ENCODE measurements around the gene RASA4B.
"Not testable (repeated sequence)": the region's sequence is repeated elsewhere in the genome, so short reads cannot be mapped to it uniquely, and the experiment has no call there.

The RASA4B gene

GRCh38 chr7:102510575-102510974 lies 7.0 kb downstream of the RASA4B start:
- not testable (repeated sequence) for DNase-seq

GRCh38 chr7:102507410-102508088 lies 10.0 kb downstream of the RASA4B start:
- not testable (repeated sequence) for DNase-seq

GRCh38 chr7:102505298-102506185 lies 12.0 kb downstream of the RASA4B start:
- not testable (repeated sequence) for DNase-seq

GRCh38 chr7:102503141-102503540 lies 14.4 kb downstream of the RASA4B start:
- DNase-seq = not testable (repeated sequence)

- not testable (repeated sequence) for DNase-seq
Measured at GRCh38 chr7:102498321-102498720, 19.3 kb downstream of the RASA4B start.

GRCh38 chr7:102497308-102497707 lies 20.3 kb downstream of the RASA4B start:
- DNase-seq = not testable (repeated sequence)

- not testable (repeated sequence) for DNase-seq
Measured at GRCh38 chr7:102496861-102497260, 20.7 kb downstream of the RASA4B start.

GRCh38 chr7:102494473-102495149 lies 23.0 kb downstream of the RASA4B start:
- not testable (repeated sequence) for DNase-seq

- peak; percentile 5 for DNase-seq
Measured at GRCh38 chr7:102494026-102494425, 23.6 kb downstream of the RASA4B start.

GRCh38 chr7:102493220-102493935 lies 24.2 kb downstream of the RASA4B start:
- DNase-seq = not testable (repeated sequence)

GRCh38 chr7:102490529-102491075 lies 27.0 kb downstream of the RASA4B start:
- peak; percentile 70 for DNase-seq

GRCh38 chr7:102484317-102484716 lies 33.3 kb downstream of the RASA4B start:
- DNase-seq = not testable (repeated sequence)

GRCh38 chr7:102481962-102482361 lies 35.6 kb downstream of the RASA4B start:
- not testable (repeated sequence) for DNase-seq

GRCh38 chr7:102479982-102480637 lies 37.5 kb downstream of the RASA4B start:
- peak; percentile 19 for DNase-seq

GRCh38 chr7:102479209-102479584 lies 38.4 kb downstream of the RASA4B start:
- DNase-seq = not testable (repeated sequence)

- peak; percentile 89 for DNase-seq
Measured at GRCh38 chr7:102478314-102479208, 39.0 kb downstream of the RASA4B start, which contains the start of gene POLR2J. POLR2J (minus strand) TSS chr7:102478922; CDS start chr7:102478860, 62 bp downstream.

- peak; percentile 1 for DNase-seq
Measured at GRCh38 chr7:102474736-102475435, 42.7 kb downstream of the RASA4B start.

GRCh38 chr7:102474116-102474515 lies 43.5 kb downstream of the RASA4B start:
- DNase-seq = peak; percentile 2

GRCh38 chr7:102473271-102473991 lies 44.1 kb downstream of the RASA4B start:
- peak; percentile 3 for DNase-seq
